SJSA1 (cell line): ENCODE results near the gene CGNL1. TPM values are rescaled to one million over a fixed set of nuclear protein-coding genes. Genes with fewer than 3 reads are reported as not detected.

ENCODE experiments used
- DNase-seq, 2 experiments: peaks; one replicate each; pipeline ENCODE4 v3.0.0-alpha.2; 2015 to 2020; ENCODE audit warnings: low spot score in 2 of 2, low read depth in 1 of 2
- H3K27ac ChIP-seq: fragments of 250-450 bp; sonication (Bioruptor Pico); 2 replicates; pipeline ENCODE4 v1.5.1; 2020; ENCODE audit warnings: mild to moderate bottlenecking, moderate library complexity
- H3K27me3 ChIP-seq: fragments of 250-450 bp; sonication (Bioruptor Pico); replicated peaks from 2 replicates; pipeline ENCODE4 v1.5.1; 2020; ENCODE audit warnings: mild to moderate bottlenecking, moderate library complexity
- H3K36me3 ChIP-seq: fragments of 250-450 bp; sonication (Bioruptor Pico); 2 replicates; pipeline ENCODE4 v1.5.1; 2020; ENCODE audit warnings: mild to moderate bottlenecking
- H3K4me1 ChIP-seq: fragments of 250-450 bp; sonication (Bioruptor Pico); replicated peaks from 2 replicates; pipeline ENCODE4 v1.6.1; 2021; ENCODE audit warnings: mild to moderate bottlenecking
- H3K4me3 ChIP-seq: fragments of 250-450 bp; sonication (Bioruptor Pico); 2 replicates; pipeline ENCODE4 v1.5.1; 2020; ENCODE audit warnings: mild to moderate bottlenecking
- H3K9me3 ChIP-seq: fragments of 250-450 bp; sonication (Bioruptor Pico); replicated peaks from 2 replicates; pipeline ENCODE4 v1.5.1; 2020; ENCODE audit warnings: mild to moderate bottlenecking
- total RNA-seq: library from RNA; depleted of rRNA; stranded (reverse); fragments of >200 nt; shearing (Covaris generic); gene quantifications from 2 replicates; pipeline ENCODE4 v1.2.3, GENCODE V29; 2014

CGNL1 gene
- total RNA-seq, 1 experiment from 2014 or later: 3.8 TPM

DNA sequence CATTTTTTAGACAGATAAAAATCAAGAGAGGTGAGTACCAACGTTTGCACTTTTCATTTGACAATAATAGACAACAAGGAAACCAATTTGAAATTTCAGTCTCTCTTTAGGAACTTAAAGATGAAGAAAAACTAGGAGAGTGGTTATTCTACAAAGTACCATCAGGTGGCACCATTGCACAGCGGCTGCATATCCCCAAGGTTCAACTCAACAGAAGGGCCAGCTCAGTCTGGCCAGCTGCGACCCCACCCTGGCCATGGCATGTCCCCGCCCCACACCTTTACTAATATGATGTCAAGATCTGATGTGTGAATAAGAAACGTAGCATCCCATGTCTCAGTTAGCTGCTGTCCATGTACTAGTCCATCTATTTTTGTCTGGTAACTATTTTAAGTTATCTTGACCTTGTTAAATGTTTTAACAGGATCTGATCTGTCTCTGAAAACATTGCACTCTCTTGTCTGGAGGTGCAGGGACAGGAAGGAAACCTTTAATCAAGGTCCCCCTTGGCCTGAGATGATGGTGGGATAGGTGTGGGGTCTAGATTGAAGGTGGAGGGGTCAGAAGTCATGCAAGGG is 35.5 kb upstream of the CGNL1 start:
- Histone ChIP-seq H3K27ac (no peak overlapping the region), H3K9me3 (no peaks in the 10 kb centered on the region), H3K4me1 (peaks cover 11% of the 10 kb centered on the region), H3K4me3 (no peak overlapping the region), H3K27me3 (no peaks in the 10 kb centered on the region), H3K36me3 (no peaks in the 10 kb centered on the region)
- DNase-seq: peak in 1 of 2 experiments; percentile 60

DNA sequence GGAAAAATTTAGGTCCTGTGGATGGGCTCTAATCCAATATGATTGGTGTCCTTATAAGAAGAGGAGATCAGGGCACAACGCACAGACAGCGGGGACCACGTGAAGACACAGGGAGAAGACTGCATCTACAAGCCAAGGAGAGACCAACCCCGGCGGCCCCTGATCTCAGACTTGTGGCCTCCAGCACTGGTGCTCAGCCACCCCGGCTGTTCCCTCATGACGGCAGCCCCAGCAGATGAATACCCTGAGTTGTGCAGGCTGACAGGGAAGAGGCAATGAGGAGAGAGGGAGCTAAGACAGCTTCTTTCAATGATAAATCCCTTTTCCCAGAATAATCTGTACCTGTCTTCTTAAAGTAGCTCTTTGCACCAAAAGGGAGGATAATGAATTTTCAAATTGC is 33.3 kb upstream of the CGNL1 start:
- Histone ChIP-seq H3K27ac (no peak overlapping the region), H3K9me3 (no peaks in the 10 kb centered on the region), H3K27me3 (no peaks in the 10 kb centered on the region), H3K36me3 (no peaks in the 10 kb centered on the region), H3K4me1 (peaks cover 4% of the 10 kb centered on the region), H3K4me3 (no peak overlapping the region)
- DNase-seq: no peak

DNA sequence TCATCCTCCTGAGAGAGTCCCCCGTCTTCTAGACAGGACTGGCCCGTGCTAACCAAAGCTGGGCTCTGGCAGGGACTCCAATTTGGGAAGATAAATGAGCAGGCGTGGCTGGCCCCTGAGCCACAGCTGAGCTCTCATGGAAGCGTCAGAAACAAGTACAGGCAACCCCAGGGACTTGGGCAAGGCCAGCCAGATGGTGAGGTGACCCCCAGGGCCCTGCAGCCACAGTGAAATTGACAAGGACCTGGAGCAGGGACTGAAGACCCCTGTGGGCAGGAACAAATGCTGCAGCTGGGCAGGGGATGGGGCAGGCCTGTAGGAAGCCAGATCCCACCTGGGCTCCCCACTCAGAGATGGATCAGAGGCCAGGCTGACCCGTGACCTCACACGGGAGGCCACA is 32.8 kb upstream of the CGNL1 start:
- Histone ChIP-seq H3K36me3 (no peaks in the 10 kb centered on the region), H3K27ac (no peak overlapping the region), H3K4me3 (no peak overlapping the region), H3K4me1 (0 out of 2 replicates have a peak, but pooled peaks cover 3% of the 10 kb centered on the region), H3K9me3 (no peaks in the 10 kb centered on the region), H3K27me3 (no peaks in the 10 kb centered on the region)
- no peak for DNase-seq

DNA sequence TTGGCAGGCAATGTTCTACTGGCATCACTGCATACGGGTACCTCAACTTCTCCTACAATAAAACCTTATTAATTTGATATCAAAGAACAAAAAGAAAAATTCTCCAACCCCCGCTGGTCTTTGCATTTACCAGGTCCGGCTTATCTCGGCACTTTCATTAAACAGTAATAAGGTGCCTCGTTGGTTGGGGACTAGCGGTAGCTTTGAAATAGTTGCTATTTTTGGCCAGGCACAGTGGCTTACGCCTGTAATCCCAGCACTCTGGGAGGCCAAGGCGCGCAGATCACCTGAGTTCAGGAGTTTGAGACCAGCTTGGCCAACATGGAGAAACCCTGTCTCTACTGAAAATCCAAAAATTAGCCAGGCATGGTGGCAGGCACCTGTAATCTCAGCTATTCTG is 32.0 kb upstream of the CGNL1 start:
- DNase-seq: no peak
- H3K36me3 ChIP-seq: no peaks in the 10 kb centered on the region
- 0 out of 2 replicates have a peak, but pooled peaks cover 3% of the 10 kb centered on the region for H3K4me1 ChIP-seq
- no peak overlapping the region for H3K4me3 ChIP-seq
- H3K27ac ChIP-seq: no peak overlapping the region
- H3K27me3 ChIP-seq: no peaks in the 10 kb centered on the region
- H3K9me3 ChIP-seq: no peaks in the 10 kb centered on the region

DNA sequence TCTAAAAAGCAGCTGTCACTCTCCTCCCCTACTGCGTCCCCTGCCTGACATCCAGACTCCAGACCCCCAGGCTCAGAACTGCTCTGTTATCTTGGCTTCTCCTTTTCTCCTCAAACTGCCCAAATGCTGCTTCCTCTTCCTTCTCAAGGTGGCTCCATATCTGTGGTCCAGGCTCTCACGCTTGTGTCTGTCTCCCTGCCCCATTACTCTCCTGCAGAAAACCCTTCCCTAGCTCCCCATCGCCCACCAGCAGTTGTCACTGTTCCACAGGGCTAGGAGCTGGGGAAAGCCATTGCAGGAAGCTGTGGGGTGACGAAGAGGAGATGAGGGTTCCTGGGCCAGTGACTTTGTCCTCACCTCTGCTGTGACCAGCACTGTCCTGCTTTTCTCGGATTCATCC is 30.7 kb upstream of the CGNL1 start:
- H3K4me1 ChIP-seq: 0 out of 2 replicates have a peak, but pooled peaks cover 3% of the 10 kb centered on the region
- no peak overlapping the region for H3K27ac ChIP-seq
- H3K9me3 ChIP-seq: 0 out of 2 replicates have a peak, but pooled peaks cover 2% of the 10 kb centered on the region
- H3K4me3 ChIP-seq: no peak overlapping the region
- DNase-seq: no peak
- H3K36me3 ChIP-seq: no peaks in the 10 kb centered on the region
- no peaks in the 10 kb centered on the region for H3K27me3 ChIP-seq

DNA sequence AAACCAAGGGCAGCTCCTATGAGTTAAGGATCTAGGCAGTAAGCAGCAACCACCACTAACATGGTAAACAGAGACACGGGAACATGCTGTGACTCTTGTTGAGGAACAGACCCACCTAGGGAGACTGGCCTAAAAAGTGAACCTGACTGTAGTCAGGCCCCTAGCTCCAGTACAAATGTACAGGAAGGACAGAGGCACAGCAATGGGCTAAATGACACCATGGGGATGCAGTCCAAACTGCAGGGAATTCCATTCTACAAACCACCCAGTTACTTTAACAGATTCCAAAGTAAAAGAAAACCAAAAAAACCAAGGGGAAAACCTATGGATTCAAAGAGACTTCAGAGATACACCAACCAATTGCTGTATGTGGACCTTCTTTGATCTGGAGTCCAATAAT is 28.2 kb upstream of the CGNL1 start:
- no peak overlapping the region for H3K4me3 ChIP-seq
- H3K36me3 ChIP-seq: no peaks in the 10 kb centered on the region
- 0 out of 2 replicates have a peak, but pooled peaks cover 2% of the 10 kb centered on the region for H3K9me3 ChIP-seq
- H3K27me3 ChIP-seq: no peaks in the 10 kb centered on the region
- H3K27ac ChIP-seq: no peak overlapping the region
- no peaks in the 10 kb centered on the region for H3K4me1 ChIP-seq
- no peak for DNase-seq

DNA sequence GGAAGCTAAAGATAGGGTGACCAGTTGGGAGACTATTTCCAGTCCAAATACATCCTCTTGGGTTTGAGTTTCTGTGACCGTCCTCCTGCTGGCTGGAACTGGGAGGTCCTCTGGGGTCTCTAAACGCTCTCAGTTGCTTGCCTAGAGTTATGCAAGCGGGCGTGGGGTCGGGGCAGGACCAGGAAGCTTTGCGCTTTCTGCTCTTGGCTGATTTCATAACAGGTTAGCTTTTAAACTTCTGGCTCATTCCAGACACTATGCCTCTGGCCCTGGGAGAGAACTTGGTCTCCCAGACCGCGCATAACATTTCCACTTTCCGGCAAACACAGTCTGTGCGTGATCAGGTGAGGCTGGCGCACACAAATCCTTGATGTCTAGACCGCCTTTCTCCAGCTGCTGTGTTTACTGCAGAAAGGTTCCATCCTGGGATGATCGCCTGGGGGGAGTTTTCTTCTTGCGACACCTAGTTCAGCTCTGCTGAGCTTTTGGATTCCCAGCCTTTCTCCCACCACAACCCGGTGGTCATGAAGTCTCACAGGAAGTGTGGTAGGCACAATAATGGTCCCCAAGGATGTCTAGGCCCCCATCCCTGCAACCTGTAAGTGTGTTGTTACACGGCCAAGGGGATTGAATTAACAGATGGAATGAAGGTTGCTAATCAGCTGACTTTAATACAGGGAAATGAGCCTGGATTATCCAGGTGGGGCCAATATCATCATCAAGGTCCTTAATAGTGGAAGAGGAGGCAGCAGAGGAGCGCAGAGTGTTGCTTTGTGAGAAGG is 23.6 kb upstream of the CGNL1 start:
- no peaks in the 10 kb centered on the region for H3K27me3 ChIP-seq
- H3K9me3 ChIP-seq: 0 out of 2 replicates have a peak, but pooled peaks cover 2% of the 10 kb centered on the region
- no peak overlapping the region for H3K4me3 ChIP-seq
- peaks cover 21% of the 10 kb centered on the region for H3K4me1 ChIP-seq
- H3K36me3 ChIP-seq: no peaks in the 10 kb centered on the region
- no peak overlapping the region for H3K27ac ChIP-seq
- DNase-seq: no peak

DNA sequence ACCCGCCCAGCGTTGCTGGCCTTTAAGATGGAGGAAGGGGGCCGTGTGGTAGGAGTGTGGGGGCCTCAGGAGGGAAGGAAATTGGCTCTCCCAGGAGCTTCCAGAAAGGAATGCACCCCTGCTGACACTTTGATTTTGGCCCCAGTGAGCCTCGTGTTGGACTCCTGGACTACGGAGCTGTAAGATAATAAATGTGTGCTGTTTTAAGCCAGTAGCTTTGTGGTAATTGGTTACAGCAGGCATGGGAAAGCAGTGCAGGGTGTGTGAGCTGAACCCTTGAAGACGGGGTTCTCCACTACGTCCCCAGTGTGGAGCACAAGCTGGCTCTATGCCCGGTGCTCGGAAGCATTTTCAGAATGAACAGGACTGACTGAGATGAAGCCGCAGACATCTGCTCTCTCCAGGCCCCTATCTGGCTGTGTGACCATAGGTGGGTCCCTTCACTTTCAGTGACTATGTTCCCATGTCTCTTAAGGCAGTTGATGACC is 22.9 kb upstream of the CGNL1 start:
- H3K4me1 ChIP-seq: peaks cover 24% of the 10 kb centered on the region
- H3K4me3 ChIP-seq: no peak overlapping the region
- no peak for DNase-seq
- peaks cover 2% of the 10 kb centered on the region; the same call in 1 of the 2 replicates for H3K9me3 ChIP-seq
- no peaks in the 10 kb centered on the region for H3K36me3 ChIP-seq
- H3K27me3 ChIP-seq: no peaks in the 10 kb centered on the region
- H3K27ac ChIP-seq: no peak overlapping the region

DNA sequence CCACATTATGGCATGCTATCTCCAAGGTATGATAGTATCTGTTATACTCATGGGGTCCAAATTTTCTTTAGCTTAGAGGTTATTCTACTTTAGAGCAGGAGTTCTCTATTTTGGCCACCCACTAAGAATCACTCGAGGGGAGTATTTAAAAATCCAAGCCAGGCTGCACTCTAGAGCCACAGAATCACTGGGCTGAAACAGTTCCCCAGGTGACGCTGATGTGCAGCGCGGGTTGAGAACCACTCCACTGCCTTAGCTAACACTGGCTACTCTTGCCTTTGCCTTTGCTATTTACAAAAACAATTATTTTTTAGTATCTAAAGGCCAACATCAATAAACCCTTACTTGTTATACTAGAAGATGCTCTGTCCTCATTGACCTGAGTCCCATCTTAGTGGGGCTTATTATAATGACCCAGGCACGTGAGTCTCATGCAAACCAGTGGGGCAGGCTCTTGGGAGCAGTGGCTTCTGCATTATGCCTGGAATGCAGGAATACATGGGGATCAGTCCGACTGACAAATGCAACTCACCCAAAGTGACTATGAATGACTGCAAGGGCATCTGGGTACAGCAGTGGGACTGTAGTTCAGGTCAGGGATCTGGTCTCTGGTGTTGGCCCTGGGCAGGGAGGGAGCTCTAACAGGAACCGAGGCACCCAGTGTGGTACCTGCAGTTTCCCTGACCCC is 21.7 kb upstream of the CGNL1 start:
- Histone ChIP-seq H3K36me3 (no peaks in the 10 kb centered on the region), H3K27ac (no peak overlapping the region), H3K4me3 (no peak overlapping the region), H3K9me3 (peaks cover 2% of the 10 kb centered on the region; the same call in 1 of the 2 replicates), H3K27me3 (no peaks in the 10 kb centered on the region), H3K4me1 (peaks cover 24% of the 10 kb centered on the region)
- no peak for DNase-seq

DNA sequence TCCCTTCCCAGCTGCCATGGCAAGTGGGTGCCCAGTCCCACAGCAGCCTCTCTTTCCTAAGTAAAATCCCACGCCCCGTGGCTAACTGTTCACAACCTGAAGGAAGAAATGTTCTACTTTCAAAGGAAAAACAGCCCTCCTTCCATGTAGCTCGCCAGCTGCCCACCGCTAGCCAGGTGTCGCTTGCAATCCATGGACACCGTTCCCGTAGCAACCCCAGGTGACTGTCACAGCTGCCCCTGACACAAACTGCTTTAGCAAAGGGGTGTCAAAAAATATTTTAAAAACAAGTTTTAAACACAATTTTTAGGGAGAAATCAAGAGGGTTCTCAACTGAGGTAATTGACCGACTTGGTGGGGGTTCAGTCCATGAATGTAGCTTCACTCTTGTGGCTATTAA is 21.0 kb upstream of the CGNL1 start:
- H3K27me3 ChIP-seq: no peaks in the 10 kb centered on the region
- no peaks in the 10 kb centered on the region; the same call in 1 of the 2 replicates for H3K9me3 ChIP-seq
- H3K4me3 ChIP-seq: no peak overlapping the region
- H3K36me3 ChIP-seq: no peaks in the 10 kb centered on the region
- peaks cover 27% of the 10 kb centered on the region for H3K4me1 ChIP-seq
- H3K27ac ChIP-seq: peak overlapping the region; percentile 91; the same call in 1 of the 2 replicates
- DNase-seq: no peak

DNA sequence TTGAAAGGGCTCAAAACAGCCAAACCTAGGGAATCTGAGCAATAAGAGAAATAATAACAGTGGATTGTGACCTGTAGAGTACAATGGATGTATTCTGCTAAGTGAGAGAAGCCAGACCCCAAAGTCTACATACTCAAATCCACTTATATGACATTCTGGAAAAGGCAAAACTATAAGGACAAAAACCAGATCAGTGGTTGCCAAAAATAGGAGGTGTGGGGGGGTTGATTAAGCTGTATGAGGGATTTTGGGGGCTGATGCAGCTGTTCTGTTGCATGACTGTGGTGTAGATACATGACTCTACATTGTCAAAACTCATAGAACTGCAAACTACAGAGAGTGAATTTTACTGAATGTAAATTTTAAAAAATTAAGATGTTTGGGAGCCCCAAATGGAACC is 20.1 kb upstream of the CGNL1 start:
- H3K9me3 ChIP-seq: peaks cover 2% of the 10 kb centered on the region; the same call in 1 of the 2 replicates
- H3K36me3 ChIP-seq: no peaks in the 10 kb centered on the region
- H3K27ac ChIP-seq: peak overlapping the region; percentile 91
- no peak for DNase-seq
- peaks cover 27% of the 10 kb centered on the region for H3K4me1 ChIP-seq
- no peak overlapping the region for H3K4me3 ChIP-seq
- H3K27me3 ChIP-seq: no peaks in the 10 kb centered on the region

DNA sequence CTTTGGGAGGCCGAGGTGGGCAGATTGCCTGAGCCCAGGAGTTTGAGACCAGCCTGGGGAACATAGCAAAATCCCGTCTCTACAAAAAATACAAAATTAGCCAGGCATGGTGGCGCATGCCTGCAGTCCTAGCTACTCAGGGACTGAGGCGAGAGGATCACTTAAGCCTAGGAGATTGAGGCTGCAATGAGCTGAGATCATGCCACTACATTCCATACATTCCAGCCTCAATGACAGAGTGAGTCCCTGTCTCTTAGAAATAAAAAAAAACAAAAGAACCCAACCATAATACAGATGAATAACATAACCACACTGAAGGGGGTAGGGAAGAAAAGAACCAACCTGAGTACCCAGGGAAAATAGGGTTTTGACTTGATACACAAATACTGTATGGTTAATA is 19.7 kb upstream of the CGNL1 start:
- Histone ChIP-seq H3K27me3 (no peaks in the 10 kb centered on the region), H3K4me3 (no peak overlapping the region), H3K36me3 (no peaks in the 10 kb centered on the region), H3K27ac (peak overlapping the region; percentile 91), H3K9me3 (peaks cover 2% of the 10 kb centered on the region; the same call in 1 of the 2 replicates), H3K4me1 (peaks cover 27% of the 10 kb centered on the region)
- peak; percentile 86 to 93 for DNase-seq

DNA sequence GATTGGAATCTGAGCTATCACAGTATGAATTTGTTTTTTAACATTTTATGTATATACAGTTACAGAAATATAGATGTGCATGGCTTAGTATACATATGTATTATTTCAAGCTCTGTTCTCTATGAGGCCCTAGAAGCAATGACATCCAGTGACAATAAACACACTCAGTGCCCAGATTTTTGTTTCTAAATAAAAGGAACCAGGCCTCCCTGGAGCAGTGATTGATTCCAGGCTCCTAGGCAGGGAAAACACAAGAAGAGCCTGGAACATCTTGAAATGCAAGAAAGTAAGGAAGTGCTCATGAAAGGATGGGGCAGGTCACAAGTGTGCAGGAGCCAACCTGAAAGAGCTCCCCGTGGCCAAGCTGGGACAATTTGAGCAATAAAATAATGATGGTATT is 18.5 kb upstream of the CGNL1 start:
- peaks cover 2% of the 10 kb centered on the region; the same call in 1 of the 2 replicates for H3K9me3 ChIP-seq
- no peaks in the 10 kb centered on the region for H3K27me3 ChIP-seq

More for the DNA sequence above, 18.5 kb upstream of the CGNL1 start:
- peaks cover 27% of the 10 kb centered on the region for H3K4me1 ChIP-seq
- H3K4me3 ChIP-seq: no peak overlapping the region
- H3K36me3 ChIP-seq: no peaks in the 10 kb centered on the region
- no peak for DNase-seq
- H3K27ac ChIP-seq: peak overlapping the region; percentile 91; the same call in 1 of the 2 replicates
